Esophagus muscularis mucosa (tissue), 3 donors: ENCODE data around the gene IVL.

ENCODE experiments used
- POLR2A ChIP-seq: fragments of 450-650 bp; IDR thresholded peaks from one replicate; pipeline ENCODE4 v1.6.1; 2017; ENCODE audit warnings: antibody characterized with exemption, moderate library complexity, mild to moderate bottlenecking, low read depth
- POLR2AphosphoS5 ChIP-seq, 2 donors: sonication (generic); formaldehyde crosslinking; IDR thresholded peaks; one replicate each; pipeline ENCODE4 v1.6.1; 2017; ENCODE audit warnings: antibody characterized with exemption in 2 of 2
- TF ChIP-seq, protein P1 (sequence below), 3 experiments: fragments of 200-600 bp in 2 of 3; fragments of 450-650 bp in 1 of 3; sonication (generic) in 2 of 3; IDR thresholded peaks; one replicate each; pipeline ENCODE4 v1.5.1; 2017 to 2019; ENCODE audit warnings: antibody characterized with exemption in 3 of 3, mild to moderate bottlenecking in 2 of 3, moderate library complexity in 1 of 3

DNA sequence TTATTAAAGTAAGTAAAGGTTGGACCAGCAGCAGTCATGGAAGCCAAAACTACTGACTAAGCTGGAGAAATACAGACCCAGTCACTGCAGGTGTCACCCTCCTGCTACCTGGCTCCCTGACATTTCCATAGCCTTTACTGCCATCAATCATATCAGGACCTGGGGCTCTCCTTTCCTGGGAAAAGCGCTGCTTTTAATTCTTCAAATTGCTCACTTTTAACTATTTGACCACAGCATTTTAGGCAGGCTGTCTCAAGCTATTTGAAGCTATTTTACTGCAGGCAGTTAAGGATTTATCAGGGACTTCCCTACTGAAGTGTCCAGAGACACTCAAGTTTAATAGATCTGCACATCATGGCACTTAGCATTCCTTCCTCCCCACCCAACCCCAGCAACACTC is 4.1 kb downstream of the IVL start:
- TF ChIP-seq POLR2A = no peak
- TF ChIP-seq, protein P1, sequence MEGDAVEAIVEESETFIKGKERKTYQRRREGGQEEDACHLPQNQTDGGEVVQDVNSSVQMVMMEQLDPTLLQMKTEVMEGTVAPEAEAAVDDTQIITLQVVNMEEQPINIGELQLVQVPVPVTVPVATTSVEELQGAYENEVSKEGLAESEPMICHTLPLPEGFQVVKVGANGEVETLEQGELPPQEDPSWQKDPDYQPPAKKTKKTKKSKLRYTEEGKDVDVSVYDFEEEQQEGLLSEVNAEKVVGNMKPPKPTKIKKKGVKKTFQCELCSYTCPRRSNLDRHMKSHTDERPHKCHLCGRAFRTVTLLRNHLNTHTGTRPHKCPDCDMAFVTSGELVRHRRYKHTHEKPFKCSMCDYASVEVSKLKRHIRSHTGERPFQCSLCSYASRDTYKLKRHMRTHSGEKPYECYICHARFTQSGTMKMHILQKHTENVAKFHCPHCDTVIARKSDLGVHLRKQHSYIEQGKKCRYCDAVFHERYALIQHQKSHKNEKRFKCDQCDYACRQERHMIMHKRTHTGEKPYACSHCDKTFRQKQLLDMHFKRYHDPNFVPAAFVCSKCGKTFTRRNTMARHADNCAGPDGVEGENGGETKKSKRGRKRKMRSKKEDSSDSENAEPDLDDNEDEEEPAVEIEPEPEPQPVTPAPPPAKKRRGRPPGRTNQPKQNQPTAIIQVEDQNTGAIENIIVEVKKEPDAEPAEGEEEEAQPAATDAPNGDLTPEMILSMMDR (IDR thresholded peaks at IDR 0.05) = no peak
- no peak for TF ChIP-seq POLR2AphosphoS5 (IDR thresholded peaks at IDR 0.05)
